Dermis microvascular lymphatic vessel endothelial cell (primary cell): ENCODE measurements around the gene CACNA1D. TPM values are rescaled to one million over a fixed set of nuclear protein-coding genes. Genes with fewer than 3 reads are reported as not detected.
"Not testable (repeated sequence)": the region's sequence is repeated elsewhere in the genome, so short reads cannot be mapped to it uniquely, and the experiment has no call there.

Experiments used
- DNase-seq, 2 donors: peaks; one replicate each; pipeline versions ENCODE4 v3.0.0 to v3.0.0-alpha.2; 2010; ENCODE audit warnings: low read depth in 2 of 2
- total RNA-seq: library from RNA; depleted of rRNA; stranded (reverse); fragments of >200 nt; gene quantifications from 2 replicates; pipeline ENCODE4 v1.2.1, GENCODE V29; 2014

Gene CACNA1D
- total RNA-seq: not detected in 2 replicates

DNA sequence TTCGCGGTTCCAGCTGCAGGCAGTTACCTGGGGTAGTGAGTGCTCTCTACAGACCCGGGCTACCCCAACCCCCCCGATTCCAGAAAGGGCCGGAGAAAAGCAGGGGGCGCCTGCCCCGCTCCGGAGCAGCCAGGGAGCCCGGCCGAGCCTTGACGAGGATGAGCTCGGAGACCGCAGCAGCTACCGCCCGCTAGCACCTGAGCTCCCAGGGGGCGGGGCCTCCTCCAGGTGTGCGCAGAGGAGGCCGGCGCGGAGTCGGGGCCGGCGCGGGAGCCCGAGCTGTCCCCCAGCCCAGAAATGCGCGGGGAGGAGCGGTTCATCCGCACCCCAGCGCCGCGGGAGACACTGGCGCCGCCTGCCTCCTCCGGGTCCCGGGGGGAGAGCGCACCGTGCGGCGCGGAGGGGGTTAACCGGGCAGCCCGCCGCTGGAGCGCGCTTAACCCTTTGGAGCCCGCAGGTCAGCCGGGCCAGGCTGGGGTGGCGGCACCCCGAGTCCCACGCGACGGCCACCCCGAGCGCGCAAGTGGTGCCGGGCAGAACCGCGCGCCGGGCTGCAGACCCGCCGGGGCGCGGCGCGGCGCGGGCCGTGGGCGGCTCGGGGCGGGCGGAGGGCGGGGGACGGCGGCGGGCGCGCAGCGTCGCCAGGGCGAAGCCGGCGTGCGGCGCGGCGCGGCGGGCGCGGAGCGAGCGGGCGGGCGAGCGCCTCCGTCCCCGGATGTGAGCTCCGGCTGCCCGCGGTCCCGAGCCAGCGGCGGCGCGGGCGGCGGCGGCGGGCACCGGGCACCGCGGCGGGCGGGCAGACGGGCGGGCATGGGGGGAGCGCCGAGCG, at the start of gene CACNA1D:
CACNA1D (plus strand) TSS at position 649 of the 829 bp plus-strand sequence. CDS start 556 bp downstream, outside the sequence.
- no peak for DNase-seq

DNA sequence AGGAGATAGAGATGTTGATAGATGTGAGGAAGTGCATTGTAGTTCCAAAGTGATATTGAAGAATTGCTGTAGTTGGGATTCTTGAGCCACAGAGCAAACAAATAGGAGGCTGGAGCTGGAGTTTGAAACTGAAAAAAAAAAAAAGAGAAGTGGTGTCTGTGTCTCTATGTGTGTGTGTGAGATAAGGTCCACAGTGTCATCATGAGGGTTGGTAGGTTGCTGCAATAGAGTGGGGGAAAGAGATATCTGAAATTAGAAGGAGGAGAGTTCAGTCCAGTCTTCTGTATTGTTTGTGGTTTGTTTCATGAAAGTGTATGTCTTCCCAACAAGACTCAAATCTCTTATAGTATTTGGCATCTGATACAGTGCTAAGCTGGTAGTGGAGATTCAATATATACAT, 37.3 kb upstream of the CACNA1D start:
- no peak for DNase-seq

DNA sequence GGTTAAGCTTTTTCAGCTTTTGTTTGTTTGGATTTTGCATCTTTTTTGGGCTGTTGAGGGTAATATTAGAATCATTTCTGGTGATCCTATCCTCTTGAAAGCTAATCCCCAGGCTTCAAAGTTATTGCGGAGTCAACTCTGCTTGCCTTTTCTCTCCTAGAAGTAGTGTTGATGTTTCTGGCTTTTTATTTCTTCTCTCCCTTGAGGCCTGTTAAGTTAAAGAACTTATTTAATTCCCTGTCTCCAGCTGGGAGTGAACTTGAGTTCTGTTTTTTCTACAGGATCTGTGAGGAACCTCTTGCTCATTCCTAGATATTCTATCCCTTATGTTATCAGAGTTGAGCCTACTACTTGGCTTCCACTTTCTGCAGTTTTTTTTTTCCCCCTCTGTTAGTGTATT, 34.1 kb upstream of the CACNA1D start:
- DNase-seq: no peak

DNA sequence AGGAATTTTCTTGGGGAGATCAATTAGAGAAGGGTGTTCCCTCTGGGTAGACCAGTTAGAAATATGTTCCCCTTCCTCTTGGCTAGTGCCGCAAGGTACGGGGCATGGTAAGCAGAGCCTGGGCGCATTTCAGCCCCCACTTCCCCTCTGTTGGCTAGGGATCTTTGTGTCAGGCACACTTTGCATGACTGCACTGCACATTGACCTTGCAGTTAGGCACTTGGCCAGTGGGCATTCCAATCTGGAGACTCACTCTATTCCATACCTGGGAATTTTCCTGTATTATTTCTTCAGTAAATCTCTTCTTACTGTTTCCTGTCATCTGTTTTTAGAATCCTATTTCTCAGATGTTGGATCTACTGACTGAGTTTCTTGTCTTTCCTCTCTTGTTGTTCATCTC, 30.0 kb upstream of the CACNA1D start:
- no peak for DNase-seq

DNA sequence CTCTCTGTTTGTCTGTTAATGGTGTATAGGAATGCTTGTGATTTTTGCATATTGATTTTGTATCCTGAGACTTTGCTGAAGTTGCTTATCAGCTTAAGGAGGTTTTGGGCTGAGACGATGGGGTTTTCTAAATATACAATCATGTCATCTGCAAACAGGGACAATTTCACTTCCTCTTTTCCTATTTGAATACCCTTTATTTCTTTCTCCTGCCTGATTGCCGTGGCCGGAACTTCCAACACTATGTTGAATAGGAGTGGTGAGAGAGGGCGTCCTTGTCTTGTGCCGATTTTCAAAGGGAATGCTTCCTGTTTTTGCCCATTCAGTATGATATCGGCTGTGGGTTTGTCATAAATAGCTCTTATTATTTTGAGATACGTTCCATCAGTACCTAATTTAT, 24.7 kb upstream of the CACNA1D start:
- not testable (repeated sequence) for DNase-seq

DNA sequence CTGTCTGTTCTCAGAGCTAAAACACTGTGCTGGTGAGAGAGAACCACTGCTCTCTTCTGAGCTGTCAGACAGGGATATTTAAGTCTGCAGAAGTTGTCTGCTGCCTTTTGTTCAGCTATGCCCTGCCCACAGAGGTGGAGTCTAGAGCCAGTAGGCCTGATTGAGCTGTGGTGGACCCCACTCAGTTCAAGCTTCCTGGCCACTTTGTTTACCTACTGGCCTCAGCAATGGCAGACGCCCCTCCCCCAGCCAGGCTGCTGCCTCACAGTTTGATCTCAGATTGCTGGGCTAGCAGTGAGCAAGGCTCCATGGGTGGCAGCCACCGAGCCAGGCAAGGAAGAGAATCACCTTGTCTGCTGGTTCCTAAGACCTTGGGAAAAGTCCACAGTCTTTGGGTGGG, 21.0 kb upstream of the CACNA1D start:
- no peak for DNase-seq

DNA sequence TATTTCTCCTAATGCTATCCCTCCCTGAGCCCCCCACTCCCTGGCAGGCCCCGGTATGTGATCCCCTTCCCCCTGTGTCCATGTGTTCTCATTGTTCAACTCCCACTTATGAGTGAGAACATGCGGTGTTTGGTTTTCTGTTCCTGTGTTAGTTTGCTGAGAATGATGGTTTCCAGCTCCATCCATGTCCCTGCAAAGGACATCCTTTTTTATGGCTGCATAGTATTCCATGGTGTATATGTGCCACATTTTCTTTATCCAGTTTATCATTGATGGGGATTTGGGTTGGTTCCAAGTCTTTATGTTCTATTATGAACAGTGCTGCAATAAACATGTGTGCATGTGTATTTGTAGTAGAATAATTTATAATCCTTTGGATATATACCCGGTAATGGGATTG, 18.0 kb upstream of the CACNA1D start:
- DNase-seq: not testable (repeated sequence)

DNA sequence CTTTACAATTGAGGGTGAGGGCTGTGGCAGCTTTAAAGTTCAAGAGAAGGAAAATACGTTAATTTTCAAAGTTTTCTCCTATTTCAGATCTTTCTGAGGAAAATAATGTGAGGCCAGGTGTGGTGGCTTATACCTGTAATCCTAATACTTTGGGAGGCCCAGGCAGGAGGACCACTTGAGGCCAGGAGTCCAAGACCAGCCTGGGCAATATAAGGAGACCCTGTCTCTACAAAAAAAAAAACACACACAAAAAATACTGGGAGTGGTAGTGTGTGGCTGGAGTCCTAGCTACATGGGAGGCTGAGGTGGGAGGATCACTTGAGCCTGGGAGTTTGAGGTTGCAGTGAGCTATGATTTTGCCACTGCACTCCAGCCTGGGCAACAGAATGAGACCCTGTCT, 16.7 kb upstream of the CACNA1D start:
- DNase-seq: not testable (repeated sequence)

DNA sequence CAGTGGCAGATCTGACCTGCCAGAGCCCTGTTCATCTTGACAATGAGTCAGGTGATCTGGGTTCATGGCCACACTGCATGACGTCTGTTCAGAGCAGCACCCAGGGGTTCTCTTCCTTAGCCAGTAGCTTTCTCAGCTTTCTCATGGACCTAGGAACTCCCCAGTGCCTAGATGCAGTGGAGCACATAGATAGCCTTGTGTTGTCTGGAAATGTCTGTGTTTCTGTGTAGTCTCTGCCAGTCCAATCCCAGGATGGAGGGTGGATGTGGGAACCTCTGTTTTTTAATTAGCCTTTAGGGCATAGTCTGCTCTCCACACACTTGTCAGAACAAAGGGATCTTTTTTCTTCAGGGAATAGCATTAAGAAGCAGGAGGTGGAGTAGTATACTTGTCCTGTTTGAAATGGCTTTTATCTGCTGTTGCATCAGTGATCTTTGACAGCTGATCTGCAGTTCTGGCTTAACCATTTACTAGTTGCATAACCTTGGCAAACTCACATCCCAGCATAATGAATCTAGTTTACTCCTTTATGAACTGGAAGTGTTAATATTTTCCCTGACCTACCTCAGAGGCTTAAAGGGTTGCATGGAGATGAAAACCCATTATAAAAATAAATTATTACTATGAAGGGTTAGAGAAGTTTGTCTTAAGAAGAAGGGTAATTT, 16.1 kb upstream of the CACNA1D start:
- no peak for DNase-seq

DNA sequence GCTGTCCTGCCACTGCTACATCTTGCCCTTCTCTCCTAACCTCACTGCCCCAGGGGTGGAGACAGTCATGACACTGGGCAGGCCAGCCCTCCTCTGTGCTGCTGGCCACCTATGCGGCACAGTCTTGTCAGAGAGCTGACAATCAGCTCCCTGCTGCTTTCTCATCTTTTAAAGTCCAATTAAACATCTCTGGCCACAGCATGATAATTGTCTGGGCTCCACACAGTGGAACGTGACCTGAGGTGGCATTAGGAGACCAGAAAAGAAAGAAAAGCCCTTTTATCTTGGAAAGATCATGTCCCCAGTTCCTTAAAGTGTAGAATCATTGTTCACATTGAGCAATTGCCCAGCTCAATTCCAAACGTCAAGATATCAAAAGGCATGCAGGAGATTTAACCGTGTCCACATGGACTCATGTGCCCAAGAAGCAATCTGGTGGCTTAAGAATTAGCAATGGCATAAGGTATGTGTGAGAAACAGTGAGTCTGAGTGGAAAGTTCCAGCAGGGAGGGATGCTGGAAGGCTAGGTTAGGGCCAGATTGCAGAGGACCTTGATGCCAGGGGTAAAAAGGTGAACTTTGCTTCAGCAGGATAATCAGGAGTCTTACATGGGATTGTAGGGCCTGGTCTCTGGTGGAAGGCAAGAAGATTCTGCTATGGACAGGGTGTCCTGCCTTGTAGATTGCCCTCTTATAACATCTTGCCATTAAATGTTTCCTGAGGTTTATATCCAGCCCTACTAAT, 15.3 kb upstream of the CACNA1D start:
- no peak for DNase-seq

DNA sequence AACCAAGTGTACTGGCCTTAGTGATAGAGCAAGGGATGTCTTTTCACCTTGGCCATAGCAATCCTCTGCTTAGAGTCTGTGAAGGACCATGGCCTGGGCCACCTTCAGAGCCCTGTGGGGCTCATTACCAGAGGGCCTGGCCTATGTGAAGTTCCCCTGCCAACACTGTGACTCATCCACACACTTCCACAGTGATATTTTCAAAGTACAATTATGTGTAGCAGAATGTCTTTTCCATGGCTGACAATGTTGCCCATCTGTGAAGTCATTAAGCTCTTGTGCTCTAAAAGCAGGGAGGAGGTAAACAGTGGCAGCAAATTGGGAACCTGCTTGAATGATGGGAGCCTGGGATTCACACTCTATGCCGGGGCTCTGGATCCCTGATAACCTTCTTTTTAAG, 12.2 kb upstream of the CACNA1D start:
- no peak for DNase-seq

DNA sequence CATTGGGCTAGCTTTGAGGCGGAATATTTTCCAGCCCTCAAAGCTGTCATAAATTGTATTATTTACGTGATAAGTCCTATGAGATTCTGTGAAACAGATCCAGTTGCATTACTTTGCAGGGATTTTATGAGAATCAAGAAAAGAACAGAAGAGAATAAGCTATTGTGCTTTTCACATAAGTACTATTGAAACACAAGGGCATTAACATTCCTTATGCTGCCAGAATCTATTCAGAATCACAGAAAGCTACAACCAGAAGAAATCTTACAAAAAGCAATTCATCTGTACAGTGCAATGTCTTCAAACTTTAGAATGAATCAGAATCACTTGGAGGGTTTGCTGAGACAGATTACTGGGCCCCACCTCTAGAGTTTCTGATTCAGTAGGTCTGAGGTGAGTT, 10.6 kb upstream of the CACNA1D start:
- DNase-seq: no peak

DNA sequence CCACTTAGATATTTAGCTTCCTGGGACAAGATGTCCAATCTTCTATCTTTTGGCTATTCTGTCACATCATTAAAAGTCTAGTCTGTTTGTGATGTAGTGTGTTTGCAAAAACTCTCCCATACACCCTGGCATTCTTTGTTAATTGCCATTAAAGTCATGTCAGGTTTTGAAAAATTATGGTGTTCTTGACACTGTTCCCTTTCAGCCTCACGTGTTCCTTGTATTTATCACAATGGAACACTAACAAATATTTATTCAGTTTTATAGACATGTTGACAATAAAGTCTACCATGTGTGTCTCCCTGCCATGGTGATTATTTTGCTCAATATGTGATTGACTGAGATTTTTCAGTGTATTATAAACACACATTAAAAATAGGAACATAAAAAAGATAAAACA, 9.4 kb upstream of the CACNA1D start:
- no peak for DNase-seq

DNA sequence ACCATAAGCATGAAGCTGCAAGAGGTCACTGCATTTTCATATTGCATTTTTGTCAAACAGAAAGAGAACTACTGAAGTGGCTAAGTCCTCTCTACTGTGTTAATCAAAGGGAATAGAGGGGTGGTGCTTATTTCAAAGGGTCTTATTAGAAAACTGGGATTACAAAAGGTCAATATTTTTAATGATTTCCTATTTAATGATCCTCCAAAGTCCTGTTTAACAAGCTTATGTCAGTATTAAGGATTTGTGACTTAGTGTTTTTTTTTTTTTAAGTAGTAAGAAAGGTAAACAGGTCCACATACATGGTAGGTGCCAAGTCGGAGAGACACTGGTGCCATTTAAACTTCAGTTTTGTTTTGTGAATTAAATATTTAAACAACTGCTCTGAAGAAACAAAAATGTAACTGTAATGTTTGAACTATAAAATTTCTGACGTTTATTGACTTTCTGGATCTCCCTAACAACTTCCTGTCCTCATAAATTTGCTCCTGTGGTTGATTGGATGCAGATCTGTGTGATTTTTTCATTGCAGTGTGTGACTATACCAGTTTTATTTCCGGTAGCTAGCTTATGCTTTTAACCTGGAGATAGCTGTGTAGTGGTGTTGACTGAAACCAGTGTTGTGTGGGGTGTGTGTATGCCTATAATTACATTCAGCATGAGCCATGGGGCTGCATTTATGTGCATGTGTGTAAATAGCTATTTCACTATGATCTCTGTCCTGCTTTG, 8.6 kb upstream of the CACNA1D start:
- DNase-seq: no peak

DNA sequence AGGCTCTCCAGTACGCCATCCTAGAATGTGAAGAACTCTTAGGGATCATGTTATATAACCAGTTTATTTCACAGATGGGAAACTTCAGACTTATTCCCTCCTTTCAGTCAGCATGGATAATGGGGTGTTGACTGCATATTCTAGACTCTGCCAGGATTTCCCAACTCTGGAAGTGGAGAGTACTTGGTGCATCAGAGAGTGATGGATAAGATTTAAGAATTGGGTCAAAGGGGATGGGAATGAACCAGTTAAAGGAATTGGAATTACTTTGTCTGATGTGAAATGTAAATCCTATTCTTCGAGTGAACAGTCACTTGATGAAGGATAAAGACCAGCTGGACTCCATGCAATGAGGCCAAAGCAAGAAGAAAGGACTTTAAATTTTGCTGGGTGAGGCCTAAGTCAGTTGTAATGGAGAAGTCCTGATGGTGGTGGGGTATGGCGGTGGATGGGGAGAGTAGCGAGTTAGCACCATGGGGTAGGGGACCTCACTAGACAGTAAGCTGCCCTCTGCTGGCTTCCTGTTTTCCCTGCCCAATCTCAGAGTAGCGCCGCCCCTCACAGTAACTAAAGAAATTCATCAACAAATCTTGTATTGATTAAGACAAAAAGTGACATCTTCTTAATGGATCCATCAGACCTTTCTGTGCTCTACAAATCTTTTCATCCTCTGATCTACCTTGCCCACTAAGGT, 7.3 kb upstream of the CACNA1D start:
- no peak for DNase-seq

DNA sequence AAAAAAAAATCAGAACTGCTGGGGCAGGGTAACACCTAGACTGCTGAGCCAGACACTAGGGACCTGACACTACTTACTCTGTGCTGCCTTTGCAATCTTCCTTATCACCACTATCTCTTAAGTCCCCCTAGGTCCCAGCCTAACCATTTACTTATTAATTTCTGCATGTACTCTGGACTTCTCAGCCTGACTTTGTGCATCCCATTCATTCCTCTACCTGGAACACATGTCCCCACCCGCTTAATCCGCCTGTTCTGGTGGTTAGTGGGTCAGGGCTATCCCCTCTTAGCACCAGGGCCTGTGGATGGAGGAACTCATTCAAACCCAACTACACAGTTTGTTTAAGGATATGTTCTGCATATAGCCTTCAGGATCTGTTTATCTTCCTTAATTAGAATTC, 5.0 kb upstream of the CACNA1D start:
- DNase-seq: no peak

DNA sequence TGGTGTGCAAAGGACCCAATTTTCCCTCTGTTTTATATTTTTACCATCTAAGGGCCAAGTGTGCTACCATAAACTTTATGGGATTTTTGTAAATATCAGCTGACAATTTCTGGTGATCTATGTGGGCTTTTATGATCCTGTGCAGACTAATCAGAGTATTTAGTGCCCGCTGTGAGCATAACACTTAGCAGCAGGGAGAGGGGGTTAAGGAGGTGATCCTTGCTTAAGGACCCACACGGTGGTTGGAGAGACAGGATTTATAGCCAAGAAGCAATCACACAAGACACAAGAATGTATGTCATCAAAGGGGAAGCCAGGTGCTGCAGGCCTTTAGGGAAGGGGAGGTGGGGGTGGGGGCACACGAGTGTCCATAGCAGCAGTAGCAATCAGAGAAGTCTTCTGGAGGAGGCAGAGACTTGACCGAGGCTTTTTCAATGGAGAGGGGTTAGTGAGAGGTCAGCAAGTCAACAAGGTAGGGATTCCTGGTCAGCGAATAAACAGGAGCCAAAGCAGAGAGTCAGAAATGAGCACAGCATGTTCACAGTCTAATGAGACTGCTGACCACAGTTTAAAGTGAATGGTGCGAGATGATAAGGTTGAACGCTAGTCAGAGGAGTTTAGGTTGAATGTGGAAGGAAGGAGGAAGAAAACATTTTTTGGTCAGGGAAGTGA, 4.5 kb upstream of the CACNA1D start:
- DNase-seq: no peak

DNA sequence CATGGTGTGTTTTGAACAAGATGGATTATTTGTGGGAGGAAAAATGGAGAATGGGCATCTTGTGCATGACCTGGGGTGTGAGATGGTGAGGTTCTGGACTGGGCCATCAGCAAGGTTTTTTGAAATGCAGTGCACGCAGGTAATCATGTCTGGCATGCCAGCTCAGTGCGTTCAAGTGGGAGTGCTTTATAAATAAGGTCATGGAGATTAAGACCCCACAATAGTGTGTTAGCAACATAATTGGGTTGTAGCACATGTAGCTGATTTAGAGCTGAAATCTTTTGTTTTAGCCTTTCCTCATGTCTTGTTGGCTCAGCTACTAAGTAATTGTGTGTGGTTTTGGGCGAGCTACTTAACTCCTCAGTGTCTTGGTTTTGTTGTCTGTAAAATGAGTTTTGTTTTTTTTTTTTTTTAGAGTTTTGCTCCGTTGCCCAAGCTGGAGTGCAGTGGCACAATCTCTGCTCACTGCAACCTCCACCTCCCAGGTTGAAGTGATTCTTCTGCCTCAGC, 3.9 kb upstream of the CACNA1D start:
- no peak for DNase-seq

DNA sequence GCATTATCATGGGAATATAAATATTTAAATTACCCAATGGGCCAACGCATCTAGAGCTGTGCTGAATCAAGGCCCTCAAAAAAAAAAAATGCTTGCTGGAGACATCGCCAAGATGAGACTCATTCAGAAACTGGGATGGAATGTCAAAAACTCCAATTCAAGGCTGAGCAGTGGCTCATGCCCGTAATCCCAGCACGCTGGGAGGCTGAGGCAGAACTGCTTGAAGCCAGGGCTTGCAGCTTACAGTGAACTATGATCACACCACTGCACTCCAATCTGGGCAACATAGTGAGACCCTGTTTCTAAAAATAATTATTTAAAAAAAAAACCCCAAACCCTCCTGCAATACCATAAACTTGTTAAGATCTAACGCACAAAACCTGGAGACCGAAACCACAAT, 3.1 kb upstream of the CACNA1D start:
- no peak for DNase-seq

DNA sequence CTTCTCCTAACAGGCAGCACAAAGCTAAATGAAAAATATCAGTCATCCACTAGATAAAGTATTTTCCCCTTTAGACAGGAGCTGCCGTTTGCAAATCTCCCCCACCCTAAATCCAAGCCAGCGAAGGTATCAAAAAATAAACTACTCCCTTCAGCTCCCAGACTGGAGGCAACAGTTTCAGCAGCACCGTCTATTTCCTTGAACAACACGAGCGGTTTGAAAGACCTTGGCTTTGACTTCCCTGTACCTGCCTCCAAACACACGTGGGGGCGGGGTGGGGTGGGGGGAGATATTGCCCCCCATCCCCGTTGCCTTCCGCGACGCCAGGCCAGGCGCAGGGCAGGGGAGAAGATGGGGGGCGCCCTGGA, 832 bp upstream of the CACNA1D start:
- no peak for DNase-seq
